ENCODE measurements around the gene RSPH6A.
"Not testable (repeated sequence)": the region's sequence is repeated elsewhere in the genome, so short reads cannot be mapped to it uniquely, and the experiment has no call there.

RSPH6A gene

GRCh38 chr19:45799541-45799940 is 15.6 kb downstream of the RSPH6A start:
- DNase-seq = not testable (repeated sequence)

DNA sequence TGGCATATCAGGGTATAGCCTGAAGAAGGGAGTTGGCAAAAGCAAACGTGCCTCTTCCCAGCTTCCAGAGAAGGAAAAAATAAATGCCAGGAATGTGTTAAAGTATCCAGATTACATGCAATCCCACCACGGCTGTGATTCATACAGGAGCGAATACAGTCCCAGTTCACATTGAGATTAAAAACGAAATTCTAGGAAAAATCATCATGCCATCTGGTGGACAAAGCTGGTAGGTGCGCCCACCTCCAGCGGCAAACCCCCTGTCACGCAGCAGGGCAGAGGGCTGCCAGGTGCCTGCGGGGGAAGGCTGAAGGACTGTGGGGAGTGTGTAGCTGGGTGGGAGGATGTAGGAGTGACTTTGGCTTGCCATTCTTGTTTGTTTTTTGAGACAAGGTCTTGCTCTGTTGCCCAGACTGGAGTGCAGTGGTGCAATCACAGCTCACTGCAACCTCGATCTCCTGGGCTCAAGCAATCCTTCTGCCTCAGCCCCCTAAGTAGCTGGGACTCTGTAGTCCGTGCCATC is 16.1 kb downstream of the RSPH6A start:
- peak; percentile 65 for DNase-seq

GRCh38 chr19:45794627-45795026 is 20.5 kb downstream of the RSPH6A start:
- no peak for DNase-seq

GRCh38 chr19:45793876-45794275 is 21.2 kb downstream of the RSPH6A start:
- peak; percentile 45 for DNase-seq

DNA sequence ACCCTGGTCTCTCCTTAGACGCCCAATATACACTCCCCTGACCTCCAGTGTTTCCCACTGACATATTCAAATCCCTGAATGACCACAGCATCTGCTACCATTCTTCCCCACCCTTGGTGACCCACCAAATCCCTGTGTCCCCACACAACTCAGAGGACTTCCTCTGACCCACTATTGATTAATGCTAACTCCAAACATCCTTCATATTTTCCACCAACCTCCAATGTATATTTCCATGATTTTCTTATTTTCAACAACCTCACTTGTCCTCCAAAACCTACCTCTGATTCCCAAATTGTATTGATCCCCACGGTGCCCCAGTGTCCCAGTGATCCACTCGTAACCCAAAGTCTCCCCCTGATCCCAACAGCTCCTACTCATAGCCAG is 21.9 kb downstream of the RSPH6A start:
- no peak for DNase-seq

DNA sequence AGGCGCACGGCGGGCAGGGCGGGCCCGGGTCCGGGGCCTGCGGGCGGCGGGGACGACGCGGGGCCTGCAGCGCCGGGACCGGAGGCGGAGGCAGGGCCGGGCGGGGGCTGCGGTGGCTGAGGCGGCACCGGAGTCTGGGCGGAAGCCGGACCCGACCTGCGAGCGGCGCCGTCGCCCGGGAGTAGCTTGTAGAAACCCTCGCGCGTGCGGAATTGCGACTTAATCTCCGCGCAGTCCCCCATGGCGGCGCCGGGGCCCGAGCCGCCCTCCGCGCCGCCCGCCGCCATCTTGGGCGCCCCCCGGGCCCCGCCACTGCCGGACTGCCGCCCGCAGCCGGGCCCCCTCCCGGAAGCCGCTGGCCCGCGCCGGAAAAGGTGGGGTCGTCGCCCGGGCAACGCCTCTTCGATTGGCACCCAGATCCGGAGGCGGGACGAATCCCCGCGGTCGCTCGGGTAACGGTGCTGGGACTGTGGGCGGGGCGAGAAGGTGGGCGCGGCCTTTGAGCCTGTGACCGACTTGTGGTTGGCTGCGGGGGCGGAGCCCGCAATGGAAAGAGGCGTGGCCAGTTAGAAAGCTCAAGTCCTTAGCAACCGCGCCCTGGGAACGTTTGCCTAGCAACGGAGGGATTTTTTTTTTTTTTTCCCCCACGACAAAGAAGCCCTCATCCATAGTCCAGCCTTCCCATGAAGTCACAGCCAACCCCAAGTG is 22.5 kb downstream of the RSPH6A start, which contains the start of gene DMWD:
Gene DMWD (minus strand): TSS at position 376 of the 708 bp plus-strand sequence. CDS start 89 bp downstream, at position 287.
- peak; percentile 99 for DNase-seq

- no peak for DNase-seq
These were observed 23.2 kb downstream of the RSPH6A start for GRCh38 chr19:45791744-45792469.

- DNase-seq = peak; percentile 88
These were observed 24.2 kb downstream of the RSPH6A start for GRCh38 chr19:45790942-45791341.

- no peak for DNase-seq
These were observed 25.9 kb downstream of the RSPH6A start for GRCh38 chr19:45789035-45789786.

GRCh38 chr19:45786533-45786894 is 28.6 kb downstream of the RSPH6A start:
- DNase-seq = no peak

DNA sequence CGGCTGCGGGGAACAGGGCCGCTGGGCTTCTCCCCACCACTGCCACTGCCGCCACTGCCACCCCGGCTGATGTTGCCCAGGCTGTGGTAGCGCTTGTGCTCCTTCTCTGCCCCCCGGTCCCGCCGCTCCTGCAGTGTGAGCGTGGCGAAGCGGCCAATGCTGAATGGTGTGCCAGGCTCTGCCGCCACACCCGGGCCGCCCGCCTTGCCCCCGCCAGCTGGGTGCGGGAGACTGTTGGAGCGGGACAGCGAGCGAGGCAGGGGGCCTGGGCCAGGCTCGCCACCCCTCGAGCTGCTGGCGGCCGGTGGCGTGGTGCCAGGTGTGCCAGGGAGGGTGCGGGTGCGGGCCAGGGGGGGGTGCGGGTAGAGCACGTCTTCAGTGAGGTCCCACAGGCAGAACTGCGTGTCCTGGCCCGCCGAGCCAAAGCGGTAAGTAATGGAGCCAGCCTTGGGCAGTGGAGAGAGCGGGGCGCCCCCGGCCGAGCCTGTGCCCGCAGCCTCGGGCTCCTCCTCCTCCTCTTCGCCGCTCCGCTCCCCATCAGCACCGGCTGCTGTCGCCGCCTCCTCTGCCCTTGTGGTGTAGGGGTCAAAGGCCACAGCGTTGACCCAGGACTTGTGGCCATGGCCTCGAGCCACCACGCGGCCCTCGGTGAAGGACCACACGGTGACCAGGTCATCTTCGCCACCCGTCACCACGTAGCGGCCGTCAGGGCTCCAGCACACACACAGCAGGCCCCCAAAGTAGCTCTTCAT is 29.2 kb downstream of the RSPH6A start:
- DNase-seq = no peak

DNA sequence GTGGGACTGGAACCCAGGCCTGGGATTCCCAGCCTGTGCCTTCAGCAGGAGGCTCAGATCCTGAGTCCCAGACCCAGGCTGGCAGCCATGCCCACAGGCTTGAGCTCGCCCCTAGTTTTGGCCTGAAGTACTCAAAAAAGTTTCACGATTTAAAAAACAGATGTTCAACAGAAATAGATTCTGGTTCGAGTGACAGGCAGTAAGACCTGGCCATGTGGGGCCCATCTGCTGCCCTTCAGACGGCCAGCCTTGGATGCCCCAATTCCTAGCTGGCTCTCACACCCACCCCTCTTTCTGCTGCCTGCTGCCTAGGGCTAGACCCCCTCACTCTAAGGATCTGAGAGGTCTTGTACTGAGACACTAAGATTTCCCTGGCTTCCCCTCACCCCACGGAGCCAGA is 30.0 kb downstream of the RSPH6A start:
- DNase-seq = no peak

DNA sequence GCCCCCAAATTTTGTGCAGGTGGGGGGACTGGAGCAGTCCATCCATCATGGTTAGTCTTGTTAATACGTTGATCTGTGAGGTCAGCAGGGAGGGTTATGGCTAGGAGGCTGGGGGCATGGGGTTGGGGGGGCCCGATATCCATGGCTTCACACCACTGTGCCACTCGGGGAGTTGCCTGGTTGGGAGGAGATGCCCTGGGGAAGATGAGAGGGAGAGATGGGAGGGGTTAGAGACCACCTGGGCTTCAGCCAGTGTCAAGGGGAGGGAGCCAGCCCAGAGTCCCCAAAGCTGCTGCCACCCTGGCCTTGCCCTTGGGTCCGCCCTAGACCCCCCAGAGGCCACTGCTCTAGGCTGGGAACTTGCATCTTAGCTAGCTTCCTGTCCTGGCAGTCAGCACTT is 31.0 kb downstream of the RSPH6A start:
- DNase-seq = no peak

DNA sequence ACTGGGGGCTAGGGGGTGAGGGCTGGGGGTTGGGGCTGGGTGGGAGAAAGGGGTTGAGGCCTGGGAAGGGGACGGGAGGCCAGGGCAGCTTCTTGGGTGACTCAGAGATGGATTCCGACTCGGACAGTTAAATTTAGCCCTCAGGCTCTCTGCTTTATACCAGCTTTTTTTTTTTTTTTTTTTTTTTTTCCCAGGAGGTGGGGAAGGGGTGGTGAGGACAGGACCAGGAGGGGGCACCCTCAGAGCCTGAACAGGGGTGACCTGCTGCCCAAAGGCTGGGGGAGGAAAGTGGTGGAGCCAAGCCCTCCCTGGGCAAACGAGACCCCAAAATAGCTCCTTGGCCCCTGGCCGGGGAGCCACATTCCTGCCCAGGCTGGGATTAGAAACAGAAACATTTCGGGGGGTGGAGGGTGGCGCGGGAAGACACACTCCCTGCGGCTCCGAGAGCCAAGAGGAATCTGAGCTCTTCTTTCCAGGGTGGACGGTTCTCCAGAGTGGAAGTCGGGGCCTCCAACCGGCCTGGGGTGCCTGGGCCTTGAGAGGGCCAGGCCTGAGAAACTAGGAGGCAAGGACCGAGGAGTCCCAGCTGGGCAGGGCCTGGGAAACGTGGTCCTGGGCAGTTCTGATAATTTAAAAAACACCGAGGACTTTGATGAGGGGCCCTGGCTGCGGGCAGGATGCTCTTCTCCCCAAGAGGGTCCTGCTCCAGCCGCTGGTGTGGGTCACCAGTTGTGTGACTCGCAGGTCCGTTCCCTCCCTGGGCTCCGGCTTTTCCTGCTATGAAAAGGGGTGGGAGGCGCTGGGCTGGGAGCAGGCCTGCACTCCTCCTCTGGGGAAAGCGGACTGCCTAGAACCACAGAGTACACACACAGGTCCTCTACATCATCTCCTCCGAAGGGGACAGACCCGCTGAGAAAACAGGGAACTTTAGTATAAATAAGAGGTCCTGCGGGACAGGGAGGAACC is 32.0 kb downstream of the RSPH6A start:
- no peak for DNase-seq

GRCh38 chr19:45782162-45782691 is 32.9 kb downstream of the RSPH6A start, which contains the start of gene DMPK:
Gene DMPK (minus strand): TSS chr19:45782490. CDS start chr19:45782352, 138 bp downstream.
- no peak for DNase-seq

- DNase-seq = peak; percentile 30
These were observed 33.6 kb downstream of the RSPH6A start for GRCh38 chr19:45781214-45782161.

GRCh38 chr19:45780448-45781213 is 34.5 kb downstream of the RSPH6A start:
- peak; percentile 39 for DNase-seq

DNA sequence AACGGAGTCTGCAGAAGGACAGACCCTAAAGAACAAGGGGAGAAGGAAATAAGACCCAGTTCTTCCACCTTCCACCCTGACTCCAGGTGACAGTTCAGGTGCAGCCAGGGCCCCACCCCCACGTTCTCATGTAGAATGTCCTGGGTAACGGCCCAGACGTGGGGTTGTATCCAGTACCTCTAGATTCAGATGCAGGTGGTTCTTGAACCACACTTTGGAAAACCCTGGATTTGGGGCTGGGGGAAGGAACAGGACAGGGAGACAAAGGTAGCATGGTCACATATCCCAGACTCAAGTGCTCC is 35.0 kb downstream of the RSPH6A start:
- DNase-seq = no peak
